Measurements from ENCODE around the gene SLC6A1.

SLC6A1 gene

DNA sequence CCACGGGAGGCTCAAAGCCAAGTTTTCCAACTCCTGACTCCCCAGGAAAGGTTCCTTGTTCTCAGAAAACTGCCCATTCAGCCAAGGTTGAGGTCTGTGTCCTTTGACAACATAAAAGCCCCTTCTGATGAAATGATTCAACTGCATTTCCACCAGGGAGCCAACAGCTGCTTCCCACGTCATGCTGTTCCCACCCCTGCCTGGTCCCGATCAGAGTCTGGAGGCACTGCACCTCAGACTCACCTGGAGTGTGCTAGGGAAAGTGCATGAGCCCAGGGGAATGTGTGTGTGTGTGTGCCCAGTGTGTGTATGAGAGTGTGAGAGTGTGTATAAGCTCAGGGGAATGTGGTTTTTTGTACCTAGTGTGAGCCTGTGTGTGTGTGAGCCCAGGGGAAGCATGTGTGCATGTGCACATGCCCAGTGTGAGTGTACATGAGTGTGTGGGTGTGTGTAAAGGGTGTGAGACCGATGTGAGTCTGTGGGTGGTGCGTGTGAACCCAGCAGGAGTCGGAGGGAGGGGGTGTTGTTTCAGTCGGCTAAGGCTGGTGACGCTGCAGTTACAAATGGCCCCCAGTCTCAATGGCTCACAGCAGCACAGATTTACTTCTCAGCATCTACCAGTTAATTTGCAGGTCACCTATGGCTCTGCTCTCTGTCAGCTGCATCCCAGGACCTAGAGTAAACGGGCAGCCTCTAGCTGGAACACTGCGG lies 20.3 kb upstream of the SLC6A1 start:
- no peak for DNase-seq

DNA sequence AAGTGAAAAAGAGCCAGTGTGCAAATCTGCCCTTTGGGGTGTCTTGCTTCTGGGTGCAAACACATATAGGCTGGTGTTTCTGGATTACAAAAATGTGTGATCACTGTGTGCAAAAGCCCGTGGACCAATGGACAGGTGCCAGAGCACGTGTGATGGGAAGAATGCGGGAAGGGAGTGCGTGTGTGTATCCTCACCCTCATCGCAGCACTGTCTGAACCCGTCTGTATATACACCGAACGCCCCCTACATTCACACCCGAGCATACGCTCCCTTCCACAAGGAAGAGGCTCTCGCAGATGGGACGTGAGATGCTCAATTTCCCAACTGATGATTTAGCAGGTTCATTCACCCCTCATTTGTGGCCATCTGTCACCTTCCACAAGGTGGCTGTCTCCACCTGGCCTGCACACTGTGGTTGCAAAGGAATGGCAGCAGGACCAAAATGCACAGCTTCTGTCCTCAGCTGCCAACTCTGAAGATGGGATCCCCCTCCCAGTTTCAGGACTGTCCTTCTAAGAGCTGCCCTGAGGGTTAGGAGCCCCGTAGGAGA lies 19.4 kb upstream of the SLC6A1 start:
- DNase-seq = no peak

DNA sequence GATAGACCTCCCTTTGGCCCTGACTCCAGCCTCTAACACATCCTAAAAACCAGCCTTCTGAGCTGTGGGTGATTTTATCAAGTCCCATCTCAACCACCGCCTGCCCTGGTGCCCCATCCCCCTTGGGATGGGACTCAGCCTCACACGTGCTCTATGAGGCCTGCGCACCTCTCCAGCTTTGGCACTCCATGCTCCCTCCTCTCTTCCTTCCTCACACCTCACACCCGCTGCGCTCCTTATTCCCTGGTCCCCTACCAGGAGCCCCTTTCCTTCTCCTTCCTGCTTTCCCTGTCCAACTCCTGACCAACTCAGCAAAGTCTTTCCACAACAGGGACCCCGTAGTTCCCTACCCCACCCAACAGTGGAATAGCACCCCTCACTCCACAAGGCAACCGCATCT lies 18.4 kb upstream of the SLC6A1 start:
- no peak for DNase-seq

DNA sequence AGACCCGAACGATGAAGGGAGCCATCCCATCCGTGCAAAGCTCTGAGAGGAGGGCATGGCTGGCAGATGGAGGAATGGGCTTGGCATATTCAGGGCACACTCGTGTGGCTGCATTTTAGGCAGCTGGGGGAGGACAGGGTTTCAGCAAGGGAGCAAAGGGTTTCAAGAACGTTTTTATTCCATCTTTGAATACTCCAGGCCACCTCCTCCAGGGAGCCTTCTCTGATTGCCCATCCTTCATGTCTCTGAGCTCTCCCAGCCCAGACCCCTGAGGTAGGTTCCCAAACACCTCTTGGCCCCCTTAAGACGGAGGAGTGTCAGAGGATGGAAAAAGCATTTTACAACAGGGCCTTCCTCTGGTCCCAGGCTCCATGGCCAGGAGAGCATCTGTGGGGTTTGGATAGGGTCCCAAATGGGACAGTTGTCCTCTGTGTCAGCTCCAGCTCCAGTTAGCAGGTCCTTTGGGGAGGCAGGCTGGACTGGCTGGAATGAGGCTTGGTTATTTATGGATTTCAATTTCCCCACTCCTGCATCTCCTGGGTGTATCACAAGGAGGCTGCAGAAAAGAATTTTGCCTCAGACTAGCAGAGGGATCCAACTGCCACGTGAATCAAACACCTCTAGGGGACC lies 17.7 kb upstream of the SLC6A1 start:
- no peak for DNase-seq

- no peak for DNase-seq
Measured at GRCh38 chr3:10975695-10976234, 16.8 kb upstream of the SLC6A1 start.

DNA sequence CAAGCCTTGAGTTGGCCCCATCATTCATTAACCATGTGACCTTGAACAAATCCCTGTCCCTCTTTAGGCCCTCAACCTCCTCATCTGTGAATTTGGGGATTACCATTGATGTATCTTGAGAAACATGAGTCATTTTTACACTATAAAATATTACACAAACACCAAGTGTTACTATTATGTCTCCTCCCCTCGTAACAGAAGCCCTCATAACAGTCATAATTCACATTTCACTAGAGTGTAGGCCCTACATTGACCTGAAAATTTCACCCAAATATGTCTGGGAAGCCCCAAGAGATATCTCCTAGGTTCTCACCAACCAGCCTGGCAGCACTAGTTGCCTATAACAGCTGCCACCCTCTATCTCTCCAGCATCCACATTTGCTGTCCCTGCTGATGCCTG lies 15.8 kb upstream of the SLC6A1 start:
- no peak for DNase-seq

DNA sequence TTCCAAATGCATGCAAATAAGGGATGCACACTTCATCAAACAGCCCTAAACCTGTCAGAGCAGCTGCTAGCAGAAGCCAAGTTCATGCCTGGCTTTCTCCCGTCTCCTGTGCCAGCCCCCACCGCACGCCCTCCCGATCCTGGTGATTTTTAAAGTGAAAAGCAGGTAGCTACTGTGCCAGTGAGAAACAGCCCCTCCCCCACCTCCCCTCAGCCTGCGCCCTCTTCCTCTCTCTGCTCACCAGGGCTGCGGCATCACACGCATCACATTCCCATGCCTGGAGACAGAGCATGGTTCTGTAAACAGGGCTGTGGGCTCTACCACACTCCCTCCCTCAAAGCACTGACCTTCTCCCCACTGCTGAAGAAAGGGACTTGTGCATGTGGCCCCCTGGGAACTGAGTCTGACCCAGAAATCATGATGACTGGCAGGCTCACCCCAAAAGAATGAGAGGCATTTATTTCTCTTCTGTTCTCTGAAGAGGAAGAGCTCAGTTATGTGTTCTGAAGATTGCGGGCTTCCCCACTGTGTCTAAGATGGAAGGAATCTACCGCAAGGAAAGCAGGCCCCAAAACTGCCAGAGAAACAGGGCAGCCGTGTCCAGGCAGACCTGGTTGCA lies 14.5 kb upstream of the SLC6A1 start:
- no peak for DNase-seq

DNA sequence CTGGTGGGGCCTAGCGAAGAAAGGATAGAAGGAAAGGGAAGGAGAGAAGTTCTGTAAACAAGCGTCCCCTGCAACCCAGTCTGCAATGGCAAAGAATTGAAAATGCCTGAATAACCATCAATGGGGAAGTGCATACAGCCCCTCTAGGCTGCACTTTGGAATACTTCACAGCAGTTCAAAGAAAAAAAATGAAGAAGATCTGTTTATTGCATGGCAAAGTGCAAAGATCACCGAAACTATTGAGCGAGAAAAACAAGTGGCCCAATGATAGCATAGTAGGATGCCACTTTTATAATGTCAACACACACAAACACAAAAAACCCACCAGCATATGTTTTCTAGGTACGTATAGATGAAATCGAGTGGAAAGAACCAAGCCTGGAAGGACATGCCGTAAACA lies 13.6 kb upstream of the SLC6A1 start:
- no peak for DNase-seq

DNA sequence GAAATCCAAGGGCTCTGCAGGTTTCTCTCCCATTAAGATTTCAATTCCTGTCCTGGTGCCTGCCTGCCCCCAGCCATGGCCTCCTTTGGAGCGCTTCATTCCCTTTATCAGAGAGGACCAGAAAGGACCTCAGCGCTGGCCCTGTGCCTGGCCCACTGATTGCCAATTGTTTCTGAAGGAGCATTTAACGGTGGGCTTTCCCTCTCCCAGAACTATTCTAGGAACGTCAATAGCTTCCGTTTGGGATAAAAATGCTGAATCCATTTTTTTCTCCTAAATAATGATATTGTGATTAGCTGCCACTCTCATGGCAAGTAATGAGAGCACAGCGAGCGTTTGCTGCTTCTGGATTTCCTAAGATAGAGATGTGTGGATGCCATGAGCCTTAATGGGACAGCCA lies 12.2 kb upstream of the SLC6A1 start:
- DNase-seq = no peak

DNA sequence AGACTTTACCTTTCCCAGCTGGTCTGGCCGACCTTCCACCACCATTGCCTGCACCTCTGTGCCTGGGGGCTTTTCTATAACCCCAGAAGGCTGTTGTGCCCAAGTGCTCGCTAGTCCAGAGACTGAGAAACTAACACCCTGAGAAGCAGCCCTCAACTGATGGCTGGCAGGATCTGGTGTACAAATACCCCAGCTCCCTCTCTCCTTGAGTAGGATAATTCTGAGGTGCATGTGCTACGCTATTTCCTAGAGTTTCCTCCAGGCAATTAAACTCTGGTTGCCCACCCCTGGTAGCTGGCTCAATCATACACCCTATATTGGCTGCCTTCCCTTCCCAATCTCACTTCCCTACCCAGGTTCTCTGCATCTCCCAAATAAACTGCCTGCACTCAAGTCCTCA lies 11.5 kb upstream of the SLC6A1 start:
- no peak for DNase-seq

DNA sequence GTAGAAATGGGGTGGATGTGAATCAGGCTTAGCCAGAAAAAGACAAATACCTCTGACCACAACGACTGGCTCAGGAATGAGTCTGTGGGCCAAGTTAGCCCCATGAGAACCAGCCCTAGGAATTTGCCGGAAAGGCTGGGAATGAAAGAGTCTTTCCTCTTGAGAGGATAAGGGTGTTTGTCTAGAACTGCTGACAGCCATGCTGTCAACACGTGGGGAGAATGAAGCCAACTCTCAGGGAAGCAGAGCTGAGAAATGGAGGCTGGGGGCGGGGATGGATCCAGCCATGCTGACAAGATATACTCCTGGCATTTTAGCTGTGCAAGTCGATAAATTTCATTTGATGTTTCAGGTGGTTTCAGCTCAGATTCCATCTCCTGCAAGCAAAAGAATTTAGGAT lies 10.6 kb upstream of the SLC6A1 start:
- DNase-seq = no peak

DNA sequence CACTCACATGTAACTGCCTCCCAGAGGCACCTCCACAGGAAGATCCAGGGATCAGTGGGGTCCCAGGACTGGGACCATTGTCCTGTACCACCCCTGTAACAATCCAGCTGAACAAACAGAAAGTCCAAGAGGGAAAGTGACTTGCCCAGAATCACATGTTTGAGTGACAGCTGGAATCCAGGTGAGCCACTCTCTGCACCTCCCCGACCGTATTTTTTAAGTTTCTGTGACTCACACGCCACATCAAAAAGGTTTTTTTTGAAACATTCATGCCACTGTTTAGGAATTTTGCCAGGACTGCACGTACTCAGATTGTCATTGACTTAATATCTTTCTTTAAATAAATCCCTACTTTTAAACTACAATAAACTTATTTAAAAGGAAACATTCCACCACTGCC lies 9.8 kb upstream of the SLC6A1 start:
- no peak for DNase-seq

DNA sequence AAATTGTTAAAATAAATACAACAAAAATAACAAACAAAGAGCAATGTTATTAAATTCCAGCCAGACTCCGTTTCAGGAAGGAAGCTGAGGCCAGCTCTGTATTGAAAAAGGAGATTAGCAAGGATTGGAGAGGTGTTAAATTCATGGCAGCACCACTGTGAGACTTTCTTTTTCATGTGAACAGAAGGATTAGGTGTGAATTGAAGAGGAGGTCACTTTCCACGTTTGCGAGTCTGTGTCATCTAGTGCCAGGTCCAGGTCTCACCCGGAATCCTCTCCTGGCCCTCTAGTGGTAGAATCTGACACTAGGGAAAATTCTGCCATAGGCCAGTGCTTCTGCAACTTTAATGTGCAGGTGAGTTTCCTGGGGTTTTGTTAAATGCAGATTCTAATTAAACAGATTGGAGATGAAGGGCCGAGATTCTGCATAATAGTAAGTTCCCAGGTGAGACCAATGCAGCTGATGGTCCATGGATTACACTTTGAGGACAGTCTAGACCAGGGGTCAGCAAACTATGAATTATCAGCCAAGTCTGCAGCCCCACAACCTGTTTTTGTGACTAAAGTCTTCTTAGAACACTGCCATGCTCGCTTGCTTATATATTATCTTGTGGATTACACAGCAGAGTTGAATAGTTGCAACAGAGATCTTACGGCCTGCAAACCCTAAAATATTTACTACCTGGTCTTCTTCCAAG lies 9.2 kb upstream of the SLC6A1 start:
- peak; percentile 19 for DNase-seq

DNA sequence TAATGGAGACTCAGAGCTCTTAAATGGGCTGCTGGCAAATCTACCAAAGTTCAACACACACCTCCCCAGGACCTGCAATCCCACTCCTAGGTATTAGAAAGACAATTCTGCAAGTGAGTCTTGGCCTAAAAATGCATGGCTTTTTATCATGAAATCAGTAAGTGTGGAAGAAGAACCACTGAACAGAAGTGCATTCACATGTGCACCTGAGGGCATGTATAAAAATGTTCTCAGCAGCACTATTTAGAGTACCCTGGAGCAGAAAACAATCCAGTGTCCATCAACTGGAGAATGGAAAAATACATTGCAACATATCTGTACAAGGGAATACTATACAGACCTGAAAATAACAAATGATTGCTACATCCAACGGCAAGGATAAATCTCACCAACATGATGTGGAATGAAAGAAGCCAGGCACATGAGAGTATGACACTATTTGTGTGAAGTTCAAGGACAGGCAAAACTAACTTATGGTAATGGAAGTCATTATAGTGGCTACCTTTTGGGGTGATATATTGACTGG lies 8.1 kb upstream of the SLC6A1 start:
- no peak for DNase-seq

- DNase-seq = no peak
Measured at GRCh38 chr3:10985181-10985580, 7.4 kb upstream of the SLC6A1 start.

GRCh38 chr3:10986592-10986991 lies 6.0 kb upstream of the SLC6A1 start:
- DNase-seq = no peak

- no peak for DNase-seq
Measured at GRCh38 chr3:10988001-10988665, 4.4 kb upstream of the SLC6A1 start.

DNA sequence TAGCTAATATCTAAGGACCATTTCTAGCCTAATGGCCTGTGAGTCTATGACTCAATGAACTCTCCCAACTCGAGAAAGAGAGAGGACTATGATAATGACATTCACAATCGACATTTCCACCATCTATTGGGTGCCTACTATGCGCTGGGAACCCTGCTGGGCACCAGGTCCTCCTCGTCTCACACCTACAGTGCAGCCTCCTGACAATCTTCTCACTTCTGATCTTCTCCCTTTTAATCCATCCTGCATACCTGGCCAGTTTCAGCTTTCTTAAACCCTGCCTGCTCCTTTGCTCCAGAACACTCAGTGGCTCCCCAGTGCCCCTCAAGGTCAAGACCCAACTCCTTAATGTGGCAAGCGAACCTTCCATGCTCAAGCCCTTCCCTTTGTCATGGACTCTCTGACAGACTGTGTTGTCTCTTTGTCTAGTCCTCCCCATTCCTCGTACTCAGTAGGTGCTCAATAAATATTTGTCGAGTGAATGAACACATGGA lies 3.5 kb upstream of the SLC6A1 start:
- no peak for DNase-seq

GRCh38 chr3:10992943-10993728 lies 588 bp downstream of the SLC6A1 start:
- DNase-seq = no peak

DNA sequence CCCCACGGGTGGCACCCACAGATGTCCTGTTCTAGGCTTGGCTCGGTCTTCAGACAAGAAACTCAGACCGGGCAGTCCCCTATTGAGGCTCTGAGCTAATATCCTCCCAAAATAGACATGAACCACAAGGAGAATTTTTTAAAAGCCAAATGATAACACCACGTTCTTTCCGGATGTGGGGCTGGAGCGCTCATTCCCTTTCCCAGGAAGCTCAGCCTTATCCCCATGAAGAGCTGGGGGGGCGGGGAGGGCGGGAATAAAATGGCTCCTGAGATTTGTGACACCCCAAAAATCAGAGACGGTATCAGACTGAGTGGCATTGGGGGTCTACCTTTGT lies 1.1 kb downstream of the SLC6A1 start:
- no peak for DNase-seq

DNA sequence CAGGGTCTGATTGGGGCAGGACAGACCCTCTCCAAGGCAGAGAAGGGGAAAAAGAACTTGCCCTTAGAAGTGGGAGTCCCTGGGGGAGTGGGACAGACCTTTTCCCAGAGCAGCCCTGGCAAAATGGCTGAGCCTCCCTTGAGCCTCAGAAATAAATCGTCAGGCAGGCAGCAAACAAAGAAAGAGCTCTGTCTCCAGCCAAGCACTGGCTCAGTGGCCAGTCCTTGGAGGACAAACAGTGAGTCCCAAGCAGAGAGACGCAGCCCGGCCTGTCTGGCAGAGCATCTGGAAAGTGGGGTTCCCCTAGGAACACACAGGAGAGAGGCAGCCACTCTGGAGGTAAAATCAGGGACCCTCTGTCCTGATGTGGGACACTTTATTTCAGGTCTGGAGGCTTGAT lies 1.8 kb downstream of the SLC6A1 start:
- no peak for DNase-seq

- DNase-seq = no peak
Measured at GRCh38 chr3:10995871-10996270, 3.3 kb downstream of the SLC6A1 start.
